Body of pancreas (tissue), 4 donors: Measurements from ENCODE around the gene PITX3. TPM values are rescaled to one million over a fixed set of nuclear protein-coding genes. Genes with fewer than 3 reads are reported as not detected.

Experiments used
- ATAC-seq: fragments of 150-250 bp; one replicate; pipeline ENCODE4 v1.9.1; 2016
- DNase-seq, 4 donors: peaks; one replicate each; pipeline ENCODE4 v3.0.0-alpha.2; 2019
- H3K27ac ChIP-seq, 4 donors: fragments of 200-600 bp; sonication (generic); 1 replicate in 3 of 4; 2 replicates in 1 of 4; pipeline versions ENCODE4 v1.5.1 to v1.6.1; 2016 to 2019; ENCODE audit warnings: mild to moderate bottlenecking in 1 of 4, mixed read lengths in 1 of 4, moderate library complexity in 1 of 4
- H3K27me3 ChIP-seq, 2 donors: fragments of 200-600 bp; sonication (generic); one replicate each; pipeline ENCODE4 v1.6.0; 2016; ENCODE audit warnings: mild to moderate bottlenecking in 1 of 2
- H3K36me3 ChIP-seq, 2 donors: fragments of 200-600 bp; sonication (generic); replicated peaks in 1 of 2; 2 replicates each; pipeline ENCODE4 v1.5.1; 2016; ENCODE audit warnings: low read depth in 2 of 2; ENCODE audit not compliant: insufficient read depth in 1 of 2
- H3K4me1 ChIP-seq: fragments of 200-600 bp; sonication (generic); one replicate; pipeline ENCODE4 v1.6.0; 2016
- H3K4me3 ChIP-seq, 2 donors: fragments of 200-600 bp; sonication (generic); 1 replicate in 1 of 2; 2 replicates in 1 of 2; pipeline ENCODE4 v1.5.1; 2016 to 2019
- H3K9me3 ChIP-seq, 3 donors: fragments of 200-600 bp; sonication (generic); 1 replicate in 2 of 3; 2 replicates in 1 of 3; pipeline ENCODE4 v1.5.1; 2016
- CTCF ChIP-seq, 7 experiments: fragments of 450-650 bp in 4 of 7; fragments of 200-600 bp in 3 of 7; sonication (generic) in 3 of 7; IDR thresholded peaks; one replicate each; pipeline ENCODE4 v1.5.1; 2016 to 2019; ENCODE audit warnings: antibody characterized with exemption in 7 of 7
- POLR2A ChIP-seq, 3 donors: fragments of 450-650 bp; IDR thresholded peaks; one replicate each; pipeline ENCODE4 v1.6.1; 2016; ENCODE audit warnings: antibody characterized with exemption in 3 of 3, mild to moderate bottlenecking in 2 of 3
- WGBS, 2 donors: methylation state at CpG; one replicate each; pipeline ENCODE4 v1.1.5; 2017; 5-methylcytosine and 5-hydroxymethylcytosine counted together
- intact Hi-C: fragments of 100-400 bp; cut with DNase I; formaldehyde crosslinking; loops from one replicate; pipeline ENCODE4 v1.15.1; 2023
- total RNA-seq, 2 donors: library from RNA; depleted of rRNA; stranded (reverse); fragments of >200 nt; gene quantifications; one replicate each; pipeline ENCODE4 v1.1.0, GENCODE V29; 2016

PITX3 gene
- total RNA-seq, 2 donors from 2014 or later: not detected

GRCh38 chr10:102281102-102281487 lies 39.8 kb upstream of the PITX3 start:
- WGBS, 2 donors: 42 to 54% methylated on average over 3 of the region's 3 CpGs
- H3K27ac ChIP-seq: no peak overlapping the region
- no peak for ATAC-seq

GRCh38 chr10:102280397-102281101 lies 39.2 kb upstream of the PITX3 start:
- H3K36me3 ChIP-seq: no peaks in the 10 kb centered on the region
- ATAC-seq (no peak), DNase-seq (peak in 1 of 4 donors; percentile 5)
- no peak overlapping the region for H3K4me3 ChIP-seq
- H3K27me3 ChIP-seq: no peaks in the 10 kb centered on the region
- 1 to 2% methylated on average over 3 of the region's 3 CpGs for WGBS, 2 donors
- no peak for TF ChIP-seq POLR2A (IDR thresholded peaks at IDR 0.05)
- no peak for TF ChIP-seq CTCF (IDR thresholded peaks at IDR 0.05)
- H3K4me1 ChIP-seq: peaks cover 19% of the 10 kb centered on the region
- peak overlapping the region in 1 of 4 donors; percentile 20 for H3K27ac ChIP-seq
- no peaks in the 10 kb centered on the region for H3K9me3 ChIP-seq
- intact Hi-C loops: no loop called here

More at GRCh38 chr10:102281102-102281487, 39.8 kb upstream of the PITX3 start:
- no peak for DNase-seq
- Histone ChIP-seq H3K4me3 (no peak overlapping the region), H3K9me3 (no peaks in the 10 kb centered on the region), H3K4me1 (peaks cover 19% of the 10 kb centered on the region), H3K36me3 (no peaks in the 10 kb centered on the region), H3K27me3 (no peaks in the 10 kb centered on the region)
- intact Hi-C loops: no loop called here
- TF ChIP-seq CTCF (IDR thresholded peaks at IDR 0.05) (no peak), POLR2A (IDR thresholded peaks at IDR 0.05) (no peak)

- H3K27ac ChIP-seq: no peak overlapping the region
Observed at GRCh38 chr10:102279104-102279503, 37.8 kb upstream of the PITX3 start.

GRCh38 chr10:102275343-102275742 lies 34.0 kb upstream of the PITX3 start:
- no peak for TF ChIP-seq CTCF (IDR thresholded peaks at IDR 0.05)
- WGBS, 2 donors: 83 to 90% methylated on average over 2 of the region's 2 CpGs
- no peak overlapping the region for H3K27ac ChIP-seq
- no peak for DNase-seq
- ATAC-seq: no peak
- no peaks in the 10 kb centered on the region for H3K27me3 ChIP-seq
- H3K4me1 ChIP-seq: peaks cover 19% of the 10 kb centered on the region
- H3K4me3 ChIP-seq: no peak overlapping the region
- H3K9me3 ChIP-seq: no peaks in the 10 kb centered on the region
- intact Hi-C loops: no loop called here
- H3K36me3 ChIP-seq: no peaks in the 10 kb centered on the region

More at GRCh38 chr10:102279104-102279503, 37.8 kb upstream of the PITX3 start:
- ATAC-seq (no peak), DNase-seq (no peak)
- H3K4me3 ChIP-seq: no peak overlapping the region
- H3K36me3 ChIP-seq: no peaks in the 10 kb centered on the region
- peaks cover 21% of the 10 kb centered on the region for H3K4me1 ChIP-seq
- no peaks in the 10 kb centered on the region for H3K9me3 ChIP-seq
- intact Hi-C loops: no loop called here
- H3K27me3 ChIP-seq: no peaks in the 10 kb centered on the region
- TF ChIP-seq CTCF (IDR thresholded peaks at IDR 0.05) (no peak), POLR2A (IDR thresholded peaks at IDR 0.05) (no peak)

GRCh38 chr10:102274062-102274461 lies 32.8 kb upstream of the PITX3 start:
- no peaks in the 10 kb centered on the region for H3K27me3 ChIP-seq
- H3K36me3 ChIP-seq: no peaks in the 10 kb centered on the region
- no peak for ATAC-seq
- intact Hi-C loops: no loop called here
- H3K9me3 ChIP-seq: no peaks in the 10 kb centered on the region
- WGBS, 2 donors: 56 to 65% methylated on average over 1 of the region's 1 CpG
- TF ChIP-seq CTCF (IDR thresholded peaks at IDR 0.05): no peak
- no peak for TF ChIP-seq POLR2A (IDR thresholded peaks at IDR 0.05)
- no peak for DNase-seq
- H3K4me1 ChIP-seq: peaks cover 8% of the 10 kb centered on the region
- H3K4me3 ChIP-seq: no peak overlapping the region
- no peak overlapping the region for H3K27ac ChIP-seq
